ENCODE measurements around the gene TMPRSS13.

DNA sequence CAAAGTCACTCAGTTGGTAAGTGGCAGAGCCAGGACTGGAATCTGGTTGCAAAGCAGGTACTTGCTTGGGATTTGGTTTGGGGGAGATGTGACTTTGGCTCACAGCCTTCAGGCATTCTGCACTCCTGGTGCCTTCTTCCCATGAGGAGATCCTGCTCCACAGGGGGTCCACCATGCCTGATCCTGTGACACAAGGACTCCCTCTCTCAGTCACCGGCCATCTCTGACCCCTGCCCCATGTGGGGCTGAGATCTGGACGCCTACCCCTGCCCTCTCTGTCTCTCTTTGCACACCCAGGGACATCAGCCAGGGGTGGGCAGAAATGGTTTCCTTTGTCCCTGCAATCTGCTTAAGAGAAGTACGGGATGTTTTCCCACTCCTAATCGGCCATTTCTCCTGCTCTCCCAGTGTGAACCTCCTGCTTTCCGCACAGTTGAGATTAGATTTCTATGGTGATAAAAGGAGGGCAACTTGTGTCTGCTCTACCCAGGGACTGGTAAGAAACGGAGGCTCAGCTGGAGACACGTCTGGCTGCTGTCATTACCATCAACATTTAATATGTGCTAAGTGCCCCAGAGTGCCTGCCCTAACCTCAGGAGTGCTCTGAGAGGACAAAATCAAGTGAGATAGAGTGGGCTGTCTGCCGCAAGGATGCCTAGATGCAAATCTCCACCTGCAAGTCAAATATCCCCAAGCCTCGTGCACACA, 41.6 kb downstream of the TMPRSS13 start:
- TF ChIP-seq, protein P1, sequence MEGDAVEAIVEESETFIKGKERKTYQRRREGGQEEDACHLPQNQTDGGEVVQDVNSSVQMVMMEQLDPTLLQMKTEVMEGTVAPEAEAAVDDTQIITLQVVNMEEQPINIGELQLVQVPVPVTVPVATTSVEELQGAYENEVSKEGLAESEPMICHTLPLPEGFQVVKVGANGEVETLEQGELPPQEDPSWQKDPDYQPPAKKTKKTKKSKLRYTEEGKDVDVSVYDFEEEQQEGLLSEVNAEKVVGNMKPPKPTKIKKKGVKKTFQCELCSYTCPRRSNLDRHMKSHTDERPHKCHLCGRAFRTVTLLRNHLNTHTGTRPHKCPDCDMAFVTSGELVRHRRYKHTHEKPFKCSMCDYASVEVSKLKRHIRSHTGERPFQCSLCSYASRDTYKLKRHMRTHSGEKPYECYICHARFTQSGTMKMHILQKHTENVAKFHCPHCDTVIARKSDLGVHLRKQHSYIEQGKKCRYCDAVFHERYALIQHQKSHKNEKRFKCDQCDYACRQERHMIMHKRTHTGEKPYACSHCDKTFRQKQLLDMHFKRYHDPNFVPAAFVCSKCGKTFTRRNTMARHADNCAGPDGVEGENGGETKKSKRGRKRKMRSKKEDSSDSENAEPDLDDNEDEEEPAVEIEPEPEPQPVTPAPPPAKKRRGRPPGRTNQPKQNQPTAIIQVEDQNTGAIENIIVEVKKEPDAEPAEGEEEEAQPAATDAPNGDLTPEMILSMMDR (IDR thresholded peaks at IDR 0.05; ENCODE audit: poor library complexity, severe bottlenecking), result no peak
- no peak for TF ChIP-seq SMC3 (conservative IDR thresholded peaks at IDR 0.05; ENCODE audit: poor library complexity)
- TF ChIP-seq, protein P2, sequence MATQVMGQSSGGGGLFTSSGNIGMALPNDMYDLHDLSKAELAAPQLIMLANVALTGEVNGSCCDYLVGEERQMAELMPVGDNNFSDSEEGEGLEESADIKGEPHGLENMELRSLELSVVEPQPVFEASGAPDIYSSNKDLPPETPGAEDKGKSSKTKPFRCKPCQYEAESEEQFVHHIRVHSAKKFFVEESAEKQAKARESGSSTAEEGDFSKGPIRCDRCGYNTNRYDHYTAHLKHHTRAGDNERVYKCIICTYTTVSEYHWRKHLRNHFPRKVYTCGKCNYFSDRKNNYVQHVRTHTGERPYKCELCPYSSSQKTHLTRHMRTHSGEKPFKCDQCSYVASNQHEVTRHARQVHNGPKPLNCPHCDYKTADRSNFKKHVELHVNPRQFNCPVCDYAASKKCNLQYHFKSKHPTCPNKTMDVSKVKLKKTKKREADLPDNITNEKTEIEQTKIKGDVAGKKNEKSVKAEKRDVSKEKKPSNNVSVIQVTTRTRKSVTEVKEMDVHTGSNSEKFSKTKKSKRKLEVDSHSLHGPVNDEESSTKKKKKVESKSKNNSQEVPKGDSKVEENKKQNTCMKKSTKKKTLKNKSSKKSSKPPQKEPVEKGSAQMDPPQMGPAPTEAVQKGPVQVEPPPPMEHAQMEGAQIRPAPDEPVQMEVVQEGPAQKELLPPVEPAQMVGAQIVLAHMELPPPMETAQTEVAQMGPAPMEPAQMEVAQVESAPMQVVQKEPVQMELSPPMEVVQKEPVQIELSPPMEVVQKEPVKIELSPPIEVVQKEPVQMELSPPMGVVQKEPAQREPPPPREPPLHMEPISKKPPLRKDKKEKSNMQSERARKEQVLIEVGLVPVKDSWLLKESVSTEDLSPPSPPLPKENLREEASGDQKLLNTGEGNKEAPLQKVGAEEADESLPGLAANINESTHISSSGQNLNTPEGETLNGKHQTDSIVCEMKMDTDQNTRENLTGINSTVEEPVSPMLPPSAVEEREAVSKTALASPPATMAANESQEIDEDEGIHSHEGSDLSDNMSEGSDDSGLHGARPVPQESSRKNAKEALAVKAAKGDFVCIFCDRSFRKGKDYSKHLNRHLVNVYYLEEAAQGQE (IDR thresholded peaks at IDR 0.05; ENCODE audit: borderline replicate concordance), result no peak

Data from neural cell (in vitro differentiated cells).